ENCODE data around the gene ANKRD24.

GRCh38 chr19:4197228-4197624 is 14.7 kb downstream of the ANKRD24 start:
- TF ChIP-seq CTCF (IDR thresholded peaks at IDR 0.05): no peak
- no peak for TF ChIP-seq POLR2A (IDR thresholded peaks at IDR 0.05)
- no peak for TF ChIP-seq EP300 (IDR thresholded peaks at IDR 0.05)

Data from tibial nerve (tissue), 4 donors.